HG02973 (cell line): Measurements from ENCODE around the gene CYP4F12.

Experiments
- ATAC-seq: cut with Tn5 transposase; IDR thresholded peaks from one replicate; pipeline ENCODE4 v1.9.1; 2021; ENCODE audit warnings: moderate library complexity; ENCODE audit not compliant: unreplicated experiment

The CYP4F12 gene, protein sequence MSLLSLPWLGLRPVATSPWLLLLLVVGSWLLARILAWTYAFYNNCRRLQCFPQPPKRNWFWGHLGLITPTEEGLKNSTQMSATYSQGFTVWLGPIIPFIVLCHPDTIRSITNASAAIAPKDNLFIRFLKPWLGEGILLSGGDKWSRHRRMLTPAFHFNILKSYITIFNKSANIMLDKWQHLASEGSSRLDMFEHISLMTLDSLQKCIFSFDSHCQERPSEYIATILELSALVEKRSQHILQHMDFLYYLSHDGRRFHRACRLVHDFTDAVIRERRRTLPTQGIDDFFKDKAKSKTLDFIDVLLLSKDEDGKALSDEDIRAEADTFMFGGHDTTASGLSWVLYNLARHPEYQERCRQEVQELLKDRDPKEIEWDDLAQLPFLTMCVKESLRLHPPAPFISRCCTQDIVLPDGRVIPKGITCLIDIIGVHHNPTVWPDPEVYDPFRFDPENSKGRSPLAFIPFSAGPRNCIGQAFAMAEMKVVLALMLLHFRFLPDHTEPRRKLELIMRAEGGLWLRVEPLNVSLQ

DNA sequence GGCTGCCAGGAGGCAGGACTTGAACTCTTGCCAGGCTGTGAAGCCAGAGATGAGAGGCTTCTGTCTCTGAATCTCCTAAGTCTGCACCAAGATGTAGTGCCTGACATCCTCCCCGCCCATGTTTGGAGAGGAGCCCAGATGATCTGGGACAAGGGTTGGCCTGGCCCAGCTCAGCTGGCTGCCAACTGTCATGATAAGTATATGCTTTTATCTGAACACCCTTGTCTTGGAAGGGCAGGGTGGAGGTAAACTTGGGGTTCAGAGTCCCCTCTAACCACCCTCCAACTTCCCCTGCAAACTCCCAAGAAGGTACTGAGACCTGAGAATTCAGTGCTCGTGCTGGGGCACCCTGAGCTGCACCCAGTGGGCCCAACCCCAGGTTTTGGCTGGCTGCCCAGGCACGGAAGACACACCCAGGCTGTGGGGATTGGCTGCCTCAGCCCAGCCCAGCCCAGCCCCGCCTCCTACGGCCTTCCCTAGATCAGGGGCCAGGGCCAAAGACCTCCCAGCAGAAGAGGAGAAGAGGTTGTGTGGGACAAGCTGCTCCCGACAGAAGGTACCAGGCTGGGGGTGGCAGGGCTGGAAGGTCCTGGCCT is at the start of gene CYP4F12:
TSS of gene CYP4F12 (plus strand) at position 508 of the 596 bp plus-strand sequence. CDS start 443 bp downstream, outside the sequence.
- no peak for ATAC-seq

DNA sequence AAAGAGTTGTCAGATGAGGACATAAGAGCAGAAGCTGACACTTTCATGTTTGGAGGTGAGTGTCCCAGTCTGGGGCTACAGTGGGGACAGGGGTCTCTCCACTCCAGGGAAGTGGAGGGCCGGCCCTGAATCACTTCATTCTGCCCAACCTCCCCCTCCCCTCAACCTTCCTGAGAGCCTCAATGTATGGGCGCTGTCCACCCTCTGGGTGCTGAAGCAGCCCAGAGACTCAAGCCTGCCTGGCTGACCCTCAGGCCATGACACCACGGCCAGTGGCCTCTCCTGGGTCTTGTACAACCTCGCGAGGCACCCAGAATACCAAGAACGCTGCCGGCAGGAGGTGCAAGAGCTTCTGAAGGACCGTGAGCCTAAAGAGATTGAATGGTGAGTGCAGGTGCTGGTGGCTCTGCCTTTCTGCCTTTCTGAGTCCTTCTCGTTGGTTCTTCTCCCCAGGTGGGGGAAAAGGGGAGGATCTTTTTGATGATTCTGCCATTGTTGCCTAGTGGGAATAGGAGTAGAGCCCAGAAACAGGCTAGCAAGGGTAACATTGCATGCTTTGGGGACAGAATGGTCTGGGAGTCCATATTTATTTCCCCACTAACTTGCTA is 49.1 kb upstream of the CYP4F12 start:
- ATAC-seq, result no peak

DNA sequence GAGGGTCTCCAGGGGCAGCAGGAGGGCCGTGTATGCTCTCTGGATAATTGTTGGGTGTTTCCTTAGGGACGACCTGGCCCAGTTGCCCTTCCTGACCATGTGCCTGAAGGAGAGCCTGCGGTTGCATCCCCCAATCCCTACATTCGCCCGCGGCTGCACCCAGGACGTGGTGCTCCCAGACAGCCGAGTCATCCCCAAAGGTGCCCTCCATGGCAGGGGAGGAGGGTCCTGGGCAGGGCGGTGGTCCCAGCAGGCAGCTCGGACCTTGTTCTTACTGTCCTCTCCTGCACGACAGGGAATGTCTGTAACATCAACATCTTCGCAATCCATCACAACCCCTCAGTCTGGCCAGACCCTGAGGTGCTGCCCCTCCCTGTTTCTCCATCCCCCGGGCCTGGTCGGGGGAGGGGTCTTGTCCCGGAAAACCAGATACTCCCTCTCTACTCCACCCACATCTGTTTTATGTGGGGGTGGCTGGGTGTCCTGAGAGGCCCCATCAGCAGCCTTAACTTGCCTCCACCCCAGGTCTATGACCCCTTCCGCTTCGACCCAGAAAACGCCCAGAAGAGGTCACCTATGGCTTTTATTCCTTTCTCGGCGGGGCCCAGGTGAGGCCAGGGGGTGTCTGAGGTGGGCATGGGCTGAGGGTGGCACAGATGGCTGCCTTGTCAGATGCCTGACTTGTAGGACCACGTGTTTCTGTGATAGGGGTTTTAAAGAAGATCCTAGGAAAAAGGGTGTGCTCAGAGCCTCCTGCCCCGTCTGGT is 44.5 kb upstream of the CYP4F12 start:
- no peak for ATAC-seq

DNA sequence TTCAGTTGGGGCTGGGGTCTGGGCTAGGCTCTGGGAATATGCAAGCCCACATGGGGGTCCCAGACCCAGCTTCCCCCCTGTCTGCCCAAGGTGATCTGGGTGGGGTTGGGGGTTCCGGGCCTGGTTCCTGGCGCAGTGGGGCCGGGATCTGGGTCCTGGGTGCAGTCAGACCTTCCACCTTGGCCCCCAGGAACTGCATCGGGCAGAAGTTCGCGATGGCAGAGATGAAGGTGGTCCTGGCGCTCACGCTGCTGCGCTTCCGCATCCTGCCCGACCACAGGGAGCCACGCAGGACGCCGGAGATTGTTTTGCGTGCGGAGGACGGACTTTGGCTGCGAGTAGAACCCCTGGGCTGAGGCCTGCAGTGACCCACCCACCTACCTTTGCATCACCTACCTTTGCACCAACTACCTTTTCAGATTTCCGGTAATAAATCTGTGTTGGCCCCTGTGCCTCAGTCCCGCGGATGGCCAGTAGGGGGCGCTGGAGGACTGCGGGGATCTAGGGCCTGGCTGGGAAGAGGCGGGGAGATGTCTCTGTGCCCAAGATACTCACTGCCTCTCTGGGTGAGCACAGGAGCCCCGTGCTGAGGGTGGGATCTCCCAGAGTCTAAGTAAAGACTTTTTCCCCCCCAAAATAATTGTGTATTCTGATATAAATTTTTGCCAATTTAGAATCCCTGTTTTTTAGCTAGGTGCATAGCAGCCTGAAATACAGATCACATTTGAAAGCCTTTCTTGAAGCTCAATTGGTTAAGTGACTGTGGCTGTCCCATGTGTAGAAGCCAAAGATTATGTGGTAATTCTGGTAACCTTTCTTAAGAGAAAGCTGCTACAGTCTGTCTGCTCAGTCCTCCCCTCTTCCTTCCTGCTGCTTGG is 43.6 kb upstream of the CYP4F12 start:
- ATAC-seq, result no peak

DNA sequence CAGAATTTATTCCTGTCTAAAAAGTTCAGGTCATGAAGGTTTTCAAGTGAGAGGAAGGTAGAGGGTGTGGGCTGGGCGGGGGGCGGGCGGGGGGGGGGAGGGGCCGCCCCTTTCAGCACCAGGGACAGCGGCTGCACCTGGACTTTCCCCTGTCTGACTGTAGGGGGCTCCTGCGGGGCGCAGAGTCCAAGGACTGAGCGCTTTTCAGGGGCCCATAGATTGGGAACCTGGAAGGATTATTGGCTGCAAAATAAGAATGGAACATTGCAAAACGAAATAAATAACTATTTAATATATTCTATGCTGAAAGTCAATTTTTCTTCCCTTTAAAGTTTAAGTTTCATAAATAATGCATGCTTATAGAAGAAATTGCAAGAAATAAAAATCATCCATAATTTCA is 41.1 kb upstream of the CYP4F12 start:
- no peak for ATAC-seq

DNA sequence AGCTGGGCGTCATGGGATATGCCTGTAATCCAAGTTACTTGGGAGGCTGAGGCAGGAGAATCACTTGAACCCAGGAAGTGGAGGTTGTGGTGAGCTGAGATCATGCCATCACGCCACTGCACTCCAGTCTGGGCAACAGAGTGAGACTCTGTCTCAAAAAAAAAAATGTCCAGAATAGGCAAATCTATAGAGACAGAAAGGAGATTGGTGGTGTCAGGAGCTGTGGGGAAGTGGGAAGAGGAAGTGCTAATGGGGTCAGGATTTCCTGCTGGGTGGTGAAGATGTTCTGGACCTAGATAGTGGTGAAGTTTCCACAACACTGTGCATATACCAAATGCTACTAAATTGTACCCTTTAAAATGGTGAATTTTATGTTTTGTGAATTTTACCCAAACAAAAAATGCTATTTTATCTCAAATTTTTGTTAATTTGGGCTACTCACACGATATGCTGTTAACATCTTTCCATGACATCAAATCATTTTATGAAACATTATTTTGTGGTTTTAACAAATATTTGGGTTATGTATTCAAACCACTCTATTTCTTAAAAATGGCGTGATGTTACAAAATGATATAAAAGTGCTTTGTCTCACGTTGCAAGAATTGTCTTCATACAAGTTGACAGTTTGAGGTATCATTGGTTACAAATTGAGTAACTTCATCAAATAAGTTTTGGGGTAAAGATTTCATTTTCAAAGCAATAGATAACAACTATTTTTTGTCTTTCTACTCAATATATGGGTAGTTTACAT is 39.6 kb upstream of the CYP4F12 start:
- no peak for ATAC-seq

DNA sequence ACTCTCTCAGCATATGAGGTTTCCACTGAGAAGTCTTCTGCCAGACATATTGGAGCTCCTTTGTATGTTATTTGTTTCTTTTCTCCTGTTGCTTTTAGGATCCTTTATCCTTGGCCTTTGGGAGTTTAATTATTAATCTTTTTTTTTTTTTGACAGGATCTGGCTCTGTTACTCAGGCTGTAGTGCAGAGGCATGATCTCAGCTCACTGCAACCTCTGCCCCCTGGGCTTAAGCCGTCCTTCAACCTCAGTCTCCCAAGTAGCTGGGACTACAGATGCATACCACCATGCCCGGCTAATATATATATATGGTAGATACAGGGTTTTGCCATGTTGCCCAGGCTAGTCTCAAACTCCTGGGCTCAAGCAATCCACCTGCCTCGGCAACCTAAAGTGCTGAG is 38.8 kb upstream of the CYP4F12 start:
- ATAC-seq, result no peak

DNA sequence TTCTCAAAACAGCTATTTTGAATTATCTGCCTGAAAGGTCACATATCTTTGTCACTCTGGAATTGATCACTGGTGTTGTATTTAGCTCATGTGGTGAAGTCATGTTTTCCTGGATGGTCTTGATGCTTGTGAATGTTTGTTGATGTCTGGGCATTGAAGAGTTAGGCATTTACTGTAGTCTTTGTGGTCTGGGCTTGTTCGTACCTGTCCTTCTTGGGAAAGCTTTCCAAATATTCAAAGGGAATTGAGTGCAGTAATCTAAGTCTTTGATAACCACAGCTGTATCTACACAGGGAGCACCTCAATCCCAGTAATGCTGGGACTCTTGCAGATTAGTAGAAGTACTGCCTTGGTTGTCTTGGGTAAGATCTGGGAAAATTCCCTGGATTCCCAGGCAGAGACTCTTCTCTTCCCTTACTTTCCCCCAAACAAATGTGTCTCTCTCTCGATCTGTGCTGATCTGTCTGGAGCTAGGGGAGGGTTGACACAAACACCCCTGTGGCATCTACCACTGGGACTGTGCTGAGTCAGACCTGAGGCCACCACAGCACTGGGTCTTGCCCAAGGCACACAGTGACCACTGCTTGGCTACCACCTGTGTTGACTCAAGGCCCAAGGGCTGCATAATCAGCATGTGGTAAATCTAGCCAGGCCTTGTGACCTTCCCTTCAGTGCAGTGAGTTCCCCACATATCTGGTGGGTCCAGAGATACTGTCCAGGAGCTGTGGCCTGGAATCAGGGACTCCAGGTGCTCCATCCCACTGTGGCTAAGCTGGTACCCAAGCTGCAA is 37.7 kb upstream of the CYP4F12 start:
- no peak for ATAC-seq

DNA sequence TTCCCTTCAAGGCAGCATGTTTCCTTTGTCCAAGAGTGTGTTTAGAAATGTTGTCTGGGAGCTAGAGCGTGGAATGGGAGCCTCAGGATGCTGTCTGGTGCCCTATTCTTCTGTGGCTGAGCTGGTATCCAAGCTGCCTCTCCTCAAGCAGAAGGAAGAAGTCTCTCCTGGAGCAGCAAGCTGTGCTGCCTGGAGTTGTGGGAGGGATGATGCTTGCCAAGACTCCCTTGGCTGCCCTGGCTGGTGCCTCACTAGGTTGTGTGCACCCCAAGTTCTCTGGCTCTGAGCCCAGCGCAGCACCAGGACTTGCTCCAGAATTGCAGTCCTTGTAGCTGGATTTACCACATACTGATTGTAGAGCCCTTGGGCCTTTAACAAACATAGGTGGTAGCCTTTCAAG is 36.9 kb upstream of the CYP4F12 start:
- ATAC-seq, result no peak

DNA sequence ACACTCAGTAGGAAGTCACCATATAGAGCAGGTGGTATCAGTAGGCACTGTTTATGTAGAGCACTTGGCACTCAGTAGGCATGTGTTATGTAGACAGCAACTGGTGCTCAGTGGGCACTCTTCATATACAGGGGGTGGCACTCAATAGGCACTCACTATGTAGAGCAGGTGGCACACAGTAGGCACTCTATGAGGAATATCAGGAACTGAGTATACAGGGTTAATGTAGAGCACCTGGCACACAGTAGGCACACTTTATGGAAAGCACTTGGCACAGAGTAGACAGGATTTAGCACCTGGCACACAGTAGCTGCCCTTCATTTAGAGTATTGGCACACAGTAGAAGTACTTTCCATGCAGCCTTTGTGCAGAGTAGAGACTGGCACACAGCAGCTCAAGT is 33.3 kb upstream of the CYP4F12 start:
- no peak for ATAC-seq

DNA sequence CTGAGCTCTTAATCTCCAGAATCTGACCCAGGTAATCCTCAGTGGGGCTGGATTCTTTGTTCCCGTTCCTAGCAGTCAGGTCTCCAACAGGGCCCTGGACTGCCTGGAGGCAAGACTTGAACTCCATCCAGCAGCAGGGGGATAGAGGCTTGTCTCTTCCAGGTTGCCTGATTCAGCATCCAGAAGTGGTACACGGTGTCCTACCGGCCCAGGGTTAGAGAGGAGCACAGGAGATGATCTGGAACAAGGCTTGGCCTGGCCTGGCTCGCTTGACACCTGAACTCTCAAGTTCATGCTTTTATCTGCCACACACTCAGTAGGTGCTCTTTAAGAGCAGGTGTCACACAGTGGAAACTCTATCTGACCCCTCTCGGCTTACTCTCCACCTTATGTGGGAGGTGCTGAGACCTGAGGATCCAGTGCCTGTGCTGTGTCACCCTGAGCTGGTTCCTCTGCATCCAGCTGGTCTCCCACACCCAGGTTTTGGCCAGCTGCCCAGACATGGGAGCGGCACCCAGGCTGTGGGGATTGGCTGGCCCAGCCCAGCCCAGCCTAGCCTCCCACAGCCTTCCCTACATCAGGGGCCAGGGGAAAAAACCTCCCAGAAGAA is 32.5 kb upstream of the CYP4F12 start, which contains the start of gene CYP4F3:
TSS of gene CYP4F3 (plus strand) at position 604 of the 610 bp plus-strand sequence. CDS start 519 bp downstream, outside the sequence.
- no peak for ATAC-seq

DNA sequence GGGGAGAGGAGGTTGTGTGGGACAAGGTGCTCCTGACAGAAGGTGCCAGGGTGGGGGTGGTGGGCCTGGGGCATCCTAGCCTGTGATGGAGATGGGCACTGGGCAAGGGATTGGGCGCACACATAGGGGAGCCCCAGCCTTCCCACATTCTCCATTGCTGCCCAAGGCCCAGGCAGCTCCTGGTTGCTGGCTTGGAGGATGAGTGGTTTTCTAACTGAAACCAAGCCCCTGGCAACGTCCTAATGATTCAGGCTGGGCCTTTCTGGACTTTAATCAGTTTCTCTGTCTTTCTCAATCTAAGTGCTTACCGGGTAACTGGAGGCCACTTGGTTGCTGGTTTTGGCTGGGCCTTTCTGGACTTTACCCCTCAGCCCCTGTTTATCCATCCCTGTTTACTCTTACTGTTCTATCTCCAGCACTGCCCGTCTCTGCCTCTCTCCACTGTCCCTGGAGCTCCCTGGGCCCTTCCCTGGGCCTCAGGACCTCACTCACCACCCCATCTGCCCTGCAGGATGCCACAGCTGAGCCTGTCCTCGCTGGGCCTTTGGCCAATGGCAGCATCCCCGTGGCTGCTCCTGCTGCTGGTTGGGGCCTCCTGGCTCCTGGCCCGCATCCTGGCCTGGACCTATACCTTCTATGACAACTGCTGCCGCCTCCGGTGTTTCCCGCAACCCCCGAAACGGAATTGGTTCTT is 31.8 kb upstream of the CYP4F12 start:
- no peak for ATAC-seq

DNA sequence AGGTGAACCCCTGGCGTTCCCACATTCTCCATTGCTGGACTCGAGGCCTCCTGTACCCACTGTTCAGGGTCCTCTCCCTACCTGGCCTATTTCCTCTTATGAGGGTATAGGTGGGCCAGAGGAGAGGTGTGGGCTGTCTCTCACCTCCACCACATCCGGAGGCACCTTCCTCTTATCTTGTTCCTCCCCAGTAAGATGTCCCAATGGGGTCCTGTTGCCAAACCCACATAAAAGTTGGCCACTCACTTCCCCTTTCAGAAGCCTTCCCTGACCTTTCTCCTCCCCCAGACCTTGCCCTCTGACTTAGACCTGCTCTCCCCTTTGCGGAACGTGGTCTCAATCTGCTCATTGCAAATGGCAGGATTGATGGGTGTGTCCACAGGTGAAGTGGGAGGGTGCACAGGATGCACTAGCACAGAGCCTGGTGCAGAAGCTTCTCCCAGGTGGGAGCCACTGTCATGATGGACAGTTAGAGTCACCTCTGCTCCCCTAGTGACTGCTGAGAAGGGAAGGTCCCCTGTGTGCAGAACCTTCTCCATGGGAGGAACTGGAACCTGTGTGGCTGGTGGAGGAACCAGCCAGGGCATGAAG is 30.9 kb upstream of the CYP4F12 start:
- ATAC-seq, result no peak

DNA sequence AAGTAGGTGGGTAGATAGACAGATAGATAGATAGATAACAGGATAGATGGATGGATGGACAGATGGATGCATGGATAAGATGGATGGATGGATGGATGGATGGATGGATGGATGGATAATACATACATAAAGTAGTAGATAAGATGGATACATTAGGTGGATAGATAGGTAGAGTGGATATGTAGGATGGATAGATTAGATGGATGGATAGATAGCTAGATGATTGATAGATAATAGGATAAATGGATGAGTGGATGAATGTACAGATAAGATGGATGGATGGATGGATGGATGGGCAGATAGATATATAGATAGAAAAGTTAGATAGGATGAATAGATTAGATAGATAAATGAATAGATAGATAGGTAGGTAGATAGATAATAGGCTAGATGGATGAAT is 30.1 kb upstream of the CYP4F12 start:
- no peak for ATAC-seq

DNA sequence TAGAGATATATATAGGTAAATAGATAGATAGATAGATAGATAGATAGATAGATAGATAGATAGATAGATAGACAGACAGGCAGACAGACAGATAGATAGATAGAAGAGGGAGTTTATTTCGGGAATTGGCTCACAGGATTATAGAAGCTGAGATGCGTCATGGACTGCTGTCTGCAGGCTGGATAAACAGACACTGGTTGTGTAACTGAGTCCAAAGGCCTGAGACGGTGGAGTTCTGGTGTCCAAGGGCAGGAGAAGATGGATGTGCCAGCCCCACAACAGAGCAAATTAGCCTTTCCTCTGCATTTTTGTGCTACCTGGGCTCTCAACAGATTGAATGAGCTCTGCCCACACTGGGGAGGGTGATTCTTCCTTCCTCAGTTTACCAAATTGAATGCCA is 29.5 kb upstream of the CYP4F12 start:
- no peak for ATAC-seq

DNA sequence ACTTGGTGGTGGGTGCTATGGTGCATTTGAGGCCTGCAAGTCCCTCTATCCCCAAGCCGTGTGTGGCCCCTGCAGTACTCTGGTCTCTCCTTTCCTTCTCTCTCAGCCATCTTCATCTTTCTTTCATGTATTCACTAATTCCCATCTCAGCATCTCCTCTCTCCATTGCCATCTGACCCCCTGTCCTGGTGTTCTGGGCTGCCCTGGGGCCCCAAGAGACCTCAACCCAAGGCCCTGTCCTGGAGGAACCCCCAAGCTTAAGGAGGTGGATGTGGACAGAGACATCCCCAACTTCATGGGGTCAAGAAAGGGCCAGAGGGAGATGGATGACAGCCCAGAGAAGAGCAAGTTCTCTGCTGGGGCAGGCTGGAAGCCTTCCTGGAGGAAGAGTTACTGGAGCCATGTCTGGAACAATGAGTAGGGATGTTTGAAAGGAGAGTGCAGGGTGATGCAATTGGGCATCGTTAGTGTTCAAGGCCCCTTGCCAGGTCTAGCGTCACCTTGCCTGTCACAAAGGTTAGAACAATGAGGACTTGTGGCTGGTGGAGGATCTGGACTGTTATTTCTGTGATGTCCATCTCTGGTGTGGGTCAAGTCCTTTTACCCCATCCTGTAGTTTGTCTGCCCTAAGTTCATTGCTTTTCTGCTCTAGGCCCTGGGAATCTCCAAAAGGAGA is 28.7 kb upstream of the CYP4F12 start:
- no peak for ATAC-seq

DNA sequence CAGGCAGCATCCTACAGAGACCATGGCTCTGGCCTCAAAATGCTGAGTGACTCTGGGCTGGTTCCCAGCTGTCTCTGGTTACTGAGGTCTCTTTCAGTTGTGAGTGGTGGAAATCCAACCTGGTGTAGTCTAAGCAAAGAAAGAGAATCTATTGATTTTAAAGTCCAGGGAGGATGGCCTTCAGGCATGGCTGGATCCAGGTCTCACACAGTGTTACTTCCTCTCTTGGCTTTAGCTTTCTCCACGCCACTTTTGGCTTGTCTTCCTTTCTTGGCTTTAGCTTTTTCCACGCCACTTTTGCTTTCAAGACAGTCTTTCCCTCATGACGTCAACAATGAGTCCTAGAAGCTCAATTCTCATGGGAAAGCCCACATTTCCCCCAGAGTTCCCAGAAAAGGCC is 28.1 kb upstream of the CYP4F12 start:
- no peak for ATAC-seq
